HG03196 (cell line): ENCODE data around the gene CDK17.

Experiments
- ATAC-seq: cut with Tn5 transposase; IDR thresholded peaks from one replicate; pipeline ENCODE4 v1.9.1; 2021; ENCODE audit not compliant: unreplicated experiment

The CDK17 gene

DNA sequence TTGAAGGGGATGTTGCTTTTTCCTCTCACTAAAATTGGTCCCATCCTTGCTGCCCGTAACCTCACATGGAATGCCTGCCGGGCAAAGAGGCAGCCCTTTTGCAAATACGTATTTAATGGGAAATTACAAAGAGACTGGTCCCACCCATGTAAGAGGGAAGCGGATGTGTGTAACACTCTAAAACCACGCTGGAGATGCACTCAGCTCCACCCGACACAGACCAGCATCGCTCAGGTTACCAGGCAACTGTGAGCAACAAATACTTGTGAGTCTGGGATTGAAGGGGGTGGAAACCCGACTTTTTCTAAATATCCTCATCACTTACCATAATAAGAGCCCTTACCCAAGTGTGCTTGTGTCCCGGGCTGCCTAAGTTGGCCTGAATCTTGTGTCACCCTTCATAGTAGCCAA lies 158.4 kb downstream of the CDK17 start:
- no peak for ATAC-seq

DNA sequence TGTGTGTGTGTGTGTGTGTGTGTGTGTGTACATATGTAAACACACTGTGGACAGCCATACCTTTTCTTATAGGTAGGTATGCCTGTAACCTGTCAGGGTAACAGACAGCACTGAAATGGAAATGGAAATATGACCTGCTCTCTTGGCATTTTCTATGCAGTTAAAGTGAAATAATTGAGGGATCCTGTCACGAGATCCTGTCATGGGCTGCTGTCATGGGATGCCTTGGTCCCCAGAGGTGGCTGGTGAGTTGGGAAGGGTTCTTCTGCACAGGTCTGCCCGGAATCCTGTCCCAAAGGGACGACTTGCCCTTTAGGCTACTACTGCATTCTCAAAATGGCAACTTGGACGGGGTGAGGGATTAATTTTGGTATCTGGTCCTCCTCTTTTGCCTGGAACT lies 158.8 kb downstream of the CDK17 start:
- no peak for ATAC-seq

DNA sequence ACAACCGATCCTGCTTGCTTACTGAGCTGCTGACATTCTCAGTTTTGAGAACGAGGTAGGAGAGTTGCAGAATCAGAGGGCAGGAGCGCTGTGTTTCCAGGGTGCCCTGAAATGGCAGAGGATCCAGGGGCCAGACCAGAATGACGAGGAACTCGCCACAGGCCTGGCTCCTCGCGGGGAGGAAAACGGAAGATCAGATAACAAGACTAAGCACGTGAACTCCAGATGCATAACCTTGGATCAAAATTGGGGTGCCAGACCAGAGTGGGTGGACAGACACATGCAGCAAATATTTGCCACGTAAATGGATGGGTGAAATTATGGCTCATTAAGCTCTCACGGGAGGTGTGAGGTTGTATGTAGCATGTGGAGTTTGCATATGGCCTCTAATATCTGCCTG lies 159.6 kb downstream of the CDK17 start:
- ATAC-seq = no peak

DNA sequence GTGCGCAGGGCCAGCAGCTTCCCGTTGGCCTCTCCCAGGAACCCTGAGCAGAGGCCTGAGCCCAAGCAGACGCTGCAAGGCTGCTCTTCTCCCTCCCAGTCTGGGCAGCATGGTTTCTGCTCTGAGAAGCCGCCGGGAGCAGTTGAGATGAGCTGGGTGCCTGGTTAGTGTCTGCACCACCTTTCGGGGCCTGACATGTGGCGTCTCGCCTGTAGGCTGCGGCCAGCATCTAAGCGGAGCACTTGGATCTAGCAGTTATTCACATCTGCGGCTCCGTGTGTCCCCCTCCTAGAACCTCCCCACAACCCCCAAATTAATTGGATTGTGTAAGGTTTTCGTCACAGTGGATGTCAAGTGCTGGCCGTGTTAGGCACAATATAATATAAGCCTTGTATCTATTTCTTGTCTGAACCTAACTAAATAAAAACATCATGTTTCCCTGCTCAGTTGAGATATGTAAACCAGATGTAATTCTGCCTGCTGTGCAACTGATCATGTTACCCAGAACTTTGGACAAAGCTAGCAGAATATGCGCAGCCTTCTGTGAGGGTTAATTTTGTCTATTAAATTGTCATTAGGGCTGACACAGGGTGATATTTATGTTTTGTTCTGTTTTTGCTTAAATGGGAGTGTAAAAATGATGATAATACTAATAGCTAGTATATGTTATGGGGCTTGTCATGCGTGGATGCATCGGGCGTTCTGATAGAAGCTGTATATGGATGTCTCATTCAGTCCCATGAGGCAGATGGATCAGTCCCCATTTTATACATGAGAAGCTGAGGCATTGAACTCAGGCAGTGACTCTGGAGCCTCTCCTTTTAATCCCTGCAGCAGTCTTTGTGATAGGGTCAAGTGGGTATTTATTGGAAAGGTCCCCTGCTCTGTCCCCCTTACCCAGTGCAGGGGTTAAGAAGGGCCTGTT lies 160.3 kb downstream of the CDK17 start:
- no peak for ATAC-seq

DNA sequence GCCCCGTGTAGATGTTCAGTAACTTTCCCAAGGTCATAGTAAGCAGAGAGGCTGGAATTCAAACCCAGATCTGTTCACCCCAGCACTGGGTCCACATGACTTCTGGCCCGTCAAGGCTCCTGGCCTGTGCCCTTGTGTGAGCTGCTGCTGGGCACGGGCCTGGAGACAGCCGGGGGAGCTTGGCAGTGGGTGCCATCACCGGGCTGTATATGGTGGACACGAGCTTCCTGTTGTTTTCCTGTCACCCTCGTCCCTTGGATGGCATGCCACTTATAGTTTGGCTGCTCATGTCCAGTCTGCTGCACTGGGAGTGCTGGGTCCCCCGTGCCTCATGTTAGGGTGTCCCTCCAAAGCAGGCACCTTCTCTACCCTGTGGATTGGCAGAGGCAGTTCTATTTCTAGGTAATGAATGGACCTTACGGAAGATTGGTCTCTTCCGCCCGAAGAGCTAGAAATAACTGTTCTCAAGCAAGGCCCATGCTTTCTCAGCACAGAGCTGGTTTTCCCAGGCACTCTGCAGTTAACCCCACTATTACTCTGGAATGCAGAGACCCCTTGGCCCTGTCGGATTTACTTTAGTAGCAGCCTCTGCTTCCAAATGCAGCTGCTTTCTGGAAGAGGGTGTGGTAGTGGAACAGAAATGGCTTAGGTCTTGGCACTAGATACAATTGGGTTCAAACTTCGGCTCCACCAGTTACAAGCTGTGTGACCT lies 161.7 kb downstream of the CDK17 start:
- ATAC-seq = no peak

DNA sequence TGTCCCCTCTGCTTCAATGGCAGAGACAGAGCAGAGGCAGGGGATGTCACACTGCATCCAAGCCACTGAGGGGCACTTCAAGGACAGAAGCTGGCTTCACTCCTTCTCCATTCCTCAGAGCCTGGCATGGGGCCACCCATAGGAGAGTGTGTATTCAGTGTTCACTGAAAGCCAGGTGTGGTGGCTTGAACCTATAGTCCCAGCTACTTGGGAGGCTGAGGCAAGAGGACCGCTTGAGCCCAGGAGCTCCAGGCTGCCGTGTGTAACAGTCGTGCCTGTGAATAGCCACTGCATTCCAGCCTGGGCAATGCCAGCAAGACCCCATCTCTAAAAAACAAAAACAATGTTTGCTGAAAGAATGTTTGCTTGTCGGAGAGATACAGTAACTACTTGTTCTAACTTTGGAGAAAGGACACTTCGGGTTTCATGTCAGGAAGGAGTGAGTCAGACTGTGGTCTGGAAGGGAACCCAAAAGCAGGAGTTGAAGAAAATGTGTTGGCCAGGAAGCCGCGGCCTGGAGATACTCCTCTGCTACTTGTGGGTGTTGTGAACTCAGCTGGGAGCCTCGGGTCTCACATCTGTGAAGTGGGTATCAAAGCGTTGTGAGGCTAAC lies 162.7 kb downstream of the CDK17 start:
- no peak for ATAC-seq

DNA sequence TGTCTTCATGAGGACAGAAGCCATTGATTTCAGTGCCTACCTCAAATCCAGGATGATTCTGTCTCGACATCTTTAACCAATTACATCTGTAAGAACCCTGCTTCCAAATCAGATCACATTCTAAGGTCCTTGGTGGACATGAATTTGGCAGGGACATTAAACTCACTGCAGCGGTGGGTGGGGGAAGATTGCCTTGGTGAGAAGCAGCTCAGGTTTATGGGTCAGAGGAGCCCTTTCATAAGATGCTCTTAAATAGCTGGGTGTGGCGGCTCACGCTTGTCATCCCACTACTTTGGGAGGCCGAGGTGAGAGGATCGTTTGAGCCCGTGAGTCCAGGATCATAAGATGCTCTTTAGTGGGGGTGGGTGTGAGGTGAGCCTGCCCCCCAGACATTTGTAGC lies 163.2 kb downstream of the CDK17 start:
- ATAC-seq = no peak

DNA sequence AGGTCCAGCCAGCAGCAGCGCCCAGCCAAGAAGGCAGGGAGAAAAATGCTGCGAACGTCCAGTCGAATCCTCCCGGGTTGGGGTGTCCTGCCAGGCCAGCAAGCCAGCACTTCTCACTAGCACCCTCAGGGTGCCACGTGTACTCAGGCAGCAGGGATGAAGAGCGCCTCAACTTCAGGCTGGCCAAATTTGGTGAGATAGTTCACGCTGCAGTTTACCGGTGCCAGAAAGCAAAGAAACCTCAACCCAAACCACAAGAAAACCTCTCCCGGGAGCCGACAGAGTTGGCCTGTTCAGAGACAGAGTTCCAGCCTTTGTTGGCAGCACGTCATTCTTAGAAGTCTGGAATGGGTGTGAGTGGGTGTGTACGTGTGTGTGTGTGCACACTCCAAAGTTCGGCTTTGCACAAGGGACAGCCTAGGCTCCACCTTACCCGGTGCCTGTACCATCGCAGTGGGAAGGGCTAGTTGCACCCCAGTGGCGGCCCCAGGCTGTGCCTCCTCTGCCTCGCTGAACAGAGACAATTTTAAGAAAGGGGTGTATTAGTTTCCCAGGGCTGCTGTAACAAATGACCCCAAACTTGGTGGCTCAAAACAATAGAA lies 163.9 kb downstream of the CDK17 start:
- ATAC-seq = no peak

DNA sequence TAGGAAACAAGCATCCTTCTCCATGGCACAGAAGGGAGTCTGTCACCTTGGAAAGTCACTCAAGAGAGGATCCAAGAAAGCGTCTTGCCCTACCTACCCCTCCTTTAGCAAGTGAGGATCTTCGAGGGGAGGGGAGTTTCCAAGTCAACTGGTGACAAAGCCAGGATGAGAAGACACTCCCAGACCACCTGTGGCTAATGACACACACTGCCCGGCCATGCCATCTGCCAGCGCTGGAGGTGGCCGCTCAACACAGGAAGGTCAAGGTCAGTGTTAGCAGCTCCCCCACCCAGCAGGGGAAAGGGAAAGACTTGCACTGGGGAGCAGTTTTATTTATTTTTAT lies 164.8 kb downstream of the CDK17 start:
- no peak for ATAC-seq

DNA sequence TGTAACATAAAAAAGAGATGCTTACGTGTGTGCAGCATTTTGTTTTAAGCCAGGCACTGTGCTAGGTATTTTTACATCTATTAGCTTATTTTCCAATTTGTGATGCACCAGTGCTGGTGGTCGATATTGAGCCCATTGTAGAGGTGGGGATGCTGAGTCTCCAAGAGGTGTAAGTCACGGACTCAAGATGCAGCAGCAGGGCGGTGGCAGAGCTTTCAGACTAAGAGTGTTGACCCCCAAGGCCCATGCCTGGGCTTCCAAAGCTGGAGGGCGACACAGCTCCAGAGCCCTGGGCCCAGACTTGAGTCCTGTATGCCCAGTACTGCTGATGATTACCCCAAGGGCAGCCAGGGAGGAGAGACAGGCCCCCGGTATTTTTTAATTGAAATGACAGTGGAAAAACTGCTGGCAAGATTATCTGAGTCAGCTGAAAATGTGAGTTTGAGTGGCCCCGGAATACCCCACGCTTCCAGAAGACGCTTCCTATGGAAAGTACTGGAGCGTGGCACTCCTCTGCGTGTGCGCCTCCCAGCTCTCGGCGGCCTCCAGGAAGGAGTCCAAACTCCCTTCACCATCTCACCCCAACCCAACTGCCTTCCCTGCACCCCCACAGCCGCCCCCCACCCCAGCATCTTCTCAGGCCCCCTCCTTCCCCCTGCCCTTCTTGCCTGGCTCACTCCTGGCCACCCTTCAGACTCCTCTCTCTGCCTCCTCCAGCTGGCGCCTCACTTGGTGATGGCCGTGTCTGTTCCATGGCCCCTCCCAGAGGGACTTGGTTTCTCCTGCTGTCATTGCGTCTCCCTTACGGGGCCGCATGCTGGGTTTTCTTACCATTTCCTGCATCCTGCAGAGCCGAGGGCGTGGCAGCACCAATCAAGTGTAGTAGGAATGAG lies 165.4 kb downstream of the CDK17 start:
- ATAC-seq = no peak

DNA sequence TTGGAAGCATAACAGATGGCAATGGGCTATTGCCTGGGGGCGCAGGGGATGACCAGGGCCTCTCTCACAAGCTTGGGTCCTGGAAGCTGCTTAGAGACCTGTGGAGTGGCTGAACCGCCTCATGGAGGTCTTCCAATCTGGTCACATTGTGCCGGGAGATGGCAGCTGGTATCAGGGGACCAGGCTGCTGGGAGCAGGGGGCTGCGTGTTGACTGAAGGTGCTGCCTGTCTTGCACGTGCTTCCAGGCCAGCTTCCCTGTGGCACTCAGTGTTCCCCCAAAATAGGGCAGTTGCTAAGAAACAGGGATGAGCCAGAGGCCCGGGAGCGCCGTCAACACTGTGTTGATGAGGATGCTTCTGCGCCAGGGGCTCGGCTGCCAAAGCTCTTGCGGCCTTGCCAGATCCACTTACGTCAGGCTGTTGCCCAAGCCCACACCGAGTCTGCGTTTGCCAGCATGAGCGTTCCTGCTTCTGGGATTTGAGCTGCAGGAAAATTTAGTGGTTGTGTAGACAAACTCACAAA lies 166.2 kb downstream of the CDK17 start:
- no peak for ATAC-seq

DNA sequence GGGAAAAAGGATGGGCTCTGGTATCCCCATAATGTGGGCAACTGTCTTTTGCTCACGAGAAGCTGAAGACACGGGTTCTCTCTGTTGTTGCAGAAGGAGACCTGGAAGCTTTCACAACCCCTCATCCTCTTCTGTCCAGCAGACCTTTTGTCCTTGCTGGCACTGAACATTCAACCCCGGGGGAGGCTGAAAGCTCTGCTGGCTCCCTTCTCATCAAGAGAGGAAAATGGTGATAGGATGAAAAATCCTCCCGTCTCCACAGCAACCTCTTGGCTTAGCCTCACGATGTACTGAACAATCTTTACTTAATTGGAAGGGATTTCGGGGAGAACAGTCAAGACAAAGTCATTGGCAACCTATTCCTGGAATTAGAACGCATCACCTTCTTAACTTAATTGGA lies 167.1 kb downstream of the CDK17 start:
- no peak for ATAC-seq

DNA sequence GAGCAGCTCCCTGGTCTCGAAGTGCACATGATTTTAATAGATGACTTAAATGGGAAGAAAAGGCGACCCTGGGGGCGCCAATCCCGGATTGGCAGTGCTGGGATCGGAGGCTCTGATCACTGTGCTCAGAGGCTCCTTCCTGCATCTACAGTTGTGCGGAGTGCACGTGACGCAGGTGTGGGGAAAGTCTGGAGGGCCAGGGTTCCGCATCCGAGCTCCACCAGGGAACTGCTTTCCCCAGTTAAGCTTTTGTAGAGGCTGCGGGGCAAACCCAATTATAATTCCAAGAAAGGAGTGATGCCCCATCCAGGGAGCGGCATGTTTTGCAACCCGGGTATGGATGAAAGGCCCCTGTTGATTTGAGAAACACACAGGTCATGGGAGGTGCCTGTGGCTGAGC lies 169.6 kb downstream of the CDK17 start:
- ATAC-seq = no peak

DNA sequence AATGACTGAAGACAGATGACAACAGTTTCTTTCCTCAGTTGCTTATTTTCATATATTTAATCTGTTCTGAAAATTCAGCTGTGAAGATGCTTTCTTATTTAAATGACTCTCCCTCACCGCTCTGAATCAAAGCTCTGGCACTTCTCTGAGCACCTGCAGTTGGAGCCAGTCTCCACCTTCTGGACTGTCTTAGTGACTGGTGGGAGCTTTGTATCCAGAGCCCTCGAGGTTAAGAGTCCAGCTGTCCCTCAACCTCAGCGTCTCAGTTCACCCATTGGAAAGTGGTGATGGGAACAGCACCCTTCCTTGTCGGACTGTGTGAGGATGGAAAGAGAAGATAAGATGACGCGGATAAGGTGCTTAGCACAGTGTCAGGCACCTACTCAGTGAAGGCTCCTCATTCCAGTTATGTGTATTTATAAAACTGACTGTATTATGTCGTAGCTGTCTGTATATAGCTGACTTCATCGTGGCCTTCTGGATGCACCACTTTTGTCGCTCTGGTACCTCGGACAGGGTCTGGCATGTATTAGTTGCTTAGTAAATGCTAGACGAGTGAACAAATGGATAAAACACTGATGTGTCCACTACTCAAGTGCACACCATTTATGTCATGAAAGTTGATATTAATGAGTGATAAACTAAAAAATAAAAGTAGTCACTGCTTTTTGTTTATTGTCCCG lies 171.5 kb downstream of the CDK17 start:
- ATAC-seq = no peak
